DMS153 treated with DMSO at 0.1 percent for 48 hours (cell line): ENCODE results near the gene B3GNT2.
"Not testable (repeated sequence)": the region's sequence is repeated elsewhere in the genome, so short reads cannot be mapped to it uniquely, and the experiment has no call there.

Experiments used
- DNase-seq: peaks from one replicate; lab custom pipeline; 2025; ENCODE audit not compliant: unreplicated experiment; lab: John Stamatoyannopoulos, UW

The B3GNT2 gene

DNA sequence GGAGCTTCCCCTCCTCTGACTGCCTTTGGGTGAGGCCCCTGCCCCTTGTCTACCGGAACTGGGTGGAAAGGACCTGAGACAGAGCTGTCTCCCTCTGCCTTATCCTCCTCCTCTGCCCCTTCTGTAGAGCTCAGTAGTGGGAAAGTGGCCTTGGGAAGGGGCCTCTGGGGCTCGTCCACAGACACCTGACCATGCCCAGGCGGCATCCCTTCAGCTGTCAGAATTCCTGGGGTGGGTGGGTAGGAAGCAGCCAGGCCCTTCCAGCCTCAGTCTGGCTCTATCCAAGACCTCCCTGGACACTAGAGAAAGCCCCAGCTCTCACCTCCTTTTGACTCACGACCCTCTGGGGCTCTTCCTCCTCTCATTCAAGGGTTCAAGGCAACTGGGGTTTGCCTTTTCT, 35.6 kb downstream of the B3GNT2 start:
- no peak for DNase-seq

DNA sequence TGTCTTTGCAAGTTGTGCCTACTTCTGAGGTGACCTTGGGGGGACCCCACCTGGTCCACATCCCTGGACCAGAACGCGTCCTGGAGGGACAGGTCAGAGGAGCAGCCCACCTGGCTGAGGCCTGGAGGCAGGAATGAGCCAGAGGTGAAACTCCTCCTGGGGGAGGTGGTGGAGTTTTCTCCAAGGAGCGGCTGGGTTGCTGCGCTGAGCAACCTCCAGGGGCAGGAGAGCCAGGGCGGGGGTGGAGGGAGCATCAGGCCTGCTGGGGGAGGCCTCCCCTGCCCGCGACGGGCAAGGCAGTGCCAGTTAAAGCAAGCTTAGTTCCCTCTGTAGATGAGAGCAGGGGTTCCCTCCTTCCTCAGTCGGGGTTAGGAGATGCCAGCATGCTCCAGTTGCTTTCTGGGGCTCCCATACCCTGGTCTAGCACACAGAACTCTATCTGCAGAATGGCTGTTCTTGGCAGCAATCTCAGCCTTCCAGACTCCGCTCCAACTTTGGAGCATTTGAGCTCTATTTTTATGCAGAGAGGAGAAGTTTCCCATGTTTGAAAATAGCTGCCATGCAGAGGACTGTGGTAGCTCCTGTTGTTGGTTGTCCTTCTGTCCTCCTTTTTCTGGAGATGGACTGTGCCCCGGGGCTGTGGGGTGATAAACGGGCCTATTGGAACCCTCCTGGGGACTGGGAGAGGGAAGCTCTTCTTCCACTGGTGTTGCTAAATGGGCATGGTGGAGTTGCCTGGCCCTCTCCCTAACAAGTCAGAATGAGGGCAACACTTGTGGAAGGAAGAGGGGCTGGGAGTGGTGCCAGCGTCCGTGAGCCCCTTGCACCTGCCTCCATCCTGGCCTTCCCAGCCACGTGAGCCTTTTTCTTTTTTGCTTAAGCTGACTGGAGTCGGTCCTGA, 39.1 kb downstream of the B3GNT2 start:
- no peak for DNase-seq

- DNase-seq = no peak
Observed at GRCh38 chr2:62236499-62236898, 40.6 kb downstream of the B3GNT2 start.

DNA sequence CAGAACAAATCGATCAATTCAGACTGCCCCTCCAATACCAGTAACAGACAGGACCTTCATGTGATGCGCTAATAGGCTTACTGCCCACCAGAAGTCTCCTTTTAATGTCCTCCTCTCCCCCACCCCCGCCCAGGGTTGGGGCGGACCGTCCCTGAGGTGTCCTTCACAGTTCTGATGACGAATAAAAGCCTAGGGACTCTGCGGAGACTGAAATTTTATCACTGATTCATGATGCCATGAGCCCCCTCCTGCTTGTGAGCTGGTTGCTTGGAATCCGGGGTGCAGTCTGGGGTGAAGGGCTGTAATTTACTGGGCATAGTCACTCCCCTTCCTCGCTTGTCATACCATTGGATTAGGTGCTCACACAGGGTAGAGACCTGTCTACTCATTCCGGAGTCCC, 42.3 kb downstream of the B3GNT2 start:
- no peak for DNase-seq

GRCh38 chr2:62240546-62240945, 44.6 kb downstream of the B3GNT2 start:
- no peak for DNase-seq

GRCh38 chr2:62243983-62244382, 48.1 kb downstream of the B3GNT2 start:
- no peak for DNase-seq

DNA sequence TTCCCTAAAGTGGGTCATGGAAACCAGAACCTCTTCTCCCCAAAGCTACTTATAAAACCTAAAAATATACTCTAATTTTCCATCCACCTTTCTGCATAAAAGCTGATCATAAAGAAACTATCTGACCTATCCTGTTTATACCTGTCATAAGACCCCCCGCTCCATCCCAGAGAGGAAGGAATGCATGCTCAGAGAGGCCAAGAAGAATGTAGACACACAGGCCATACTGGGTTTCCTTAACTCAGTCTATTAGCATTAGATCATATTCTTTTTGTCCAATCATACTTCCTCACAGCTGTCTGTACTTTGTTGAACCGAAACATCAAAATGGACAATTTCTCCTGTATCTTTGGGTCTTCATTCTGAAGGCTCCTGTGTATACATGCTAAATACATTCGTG, 52.3 kb downstream of the B3GNT2 start:
- no peak for DNase-seq

DNA sequence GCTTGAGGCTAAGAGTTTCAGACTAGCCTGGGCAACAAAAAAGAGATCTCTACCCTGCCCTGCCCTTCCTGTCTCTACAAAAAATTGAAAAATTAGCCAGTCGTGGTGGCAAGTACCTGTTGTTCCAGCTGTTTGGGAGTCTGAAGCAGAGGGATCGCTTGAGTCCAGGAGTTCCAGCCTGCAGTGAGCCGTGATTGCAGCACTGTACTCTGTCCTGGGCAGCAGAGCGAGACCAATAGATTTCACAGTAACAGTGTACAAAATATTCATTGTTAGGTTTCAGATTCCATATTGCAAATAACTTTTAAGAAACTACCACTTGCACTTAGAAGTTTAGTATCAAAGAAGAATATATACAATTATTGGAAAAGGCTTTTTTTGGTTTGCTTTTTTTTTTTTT, 54.3 kb downstream of the B3GNT2 start:
- no peak for DNase-seq

DNA sequence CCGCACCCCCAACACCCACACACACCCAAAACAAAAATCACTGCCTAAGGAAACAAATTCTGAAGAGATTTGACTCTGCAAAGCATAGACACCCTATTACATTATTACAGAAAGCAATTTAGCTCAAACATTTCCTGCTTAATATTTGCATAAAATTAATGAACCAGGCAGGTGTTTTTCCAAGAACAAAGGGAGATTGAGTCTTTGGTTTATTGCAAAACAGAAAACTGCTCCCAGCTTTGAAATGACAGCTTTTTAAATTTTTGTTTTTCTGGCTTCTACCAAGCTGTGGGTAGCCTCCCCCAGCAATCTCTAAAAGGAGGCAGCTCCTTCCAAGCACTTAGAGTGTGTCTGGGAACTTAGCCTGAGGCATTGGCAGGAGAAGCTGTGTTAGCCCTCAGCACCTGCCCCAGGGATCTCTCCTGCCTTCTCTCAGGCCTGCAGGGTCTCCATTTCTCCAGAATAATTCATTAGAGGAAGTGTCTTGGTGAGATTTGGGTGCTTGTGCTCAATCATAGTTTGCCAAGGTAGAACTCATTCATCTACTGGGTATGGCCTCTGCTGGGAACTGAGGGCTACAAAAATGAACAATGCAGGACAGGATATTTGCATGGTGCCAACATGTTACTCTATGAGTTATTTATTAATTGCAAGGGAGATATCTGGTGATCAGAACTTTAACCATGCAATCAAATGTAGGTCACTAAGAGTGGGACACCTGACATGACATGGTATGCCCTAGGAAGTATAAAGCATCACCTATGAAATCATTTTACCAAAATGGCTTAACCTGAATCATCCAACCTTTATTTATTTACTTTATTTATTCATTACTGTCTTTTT, 58.7 kb downstream of the B3GNT2 start:
- DNase-seq = no peak

- no peak for DNase-seq
Observed at GRCh38 chr2:62257466-62257865, 61.6 kb downstream of the B3GNT2 start.

DNA sequence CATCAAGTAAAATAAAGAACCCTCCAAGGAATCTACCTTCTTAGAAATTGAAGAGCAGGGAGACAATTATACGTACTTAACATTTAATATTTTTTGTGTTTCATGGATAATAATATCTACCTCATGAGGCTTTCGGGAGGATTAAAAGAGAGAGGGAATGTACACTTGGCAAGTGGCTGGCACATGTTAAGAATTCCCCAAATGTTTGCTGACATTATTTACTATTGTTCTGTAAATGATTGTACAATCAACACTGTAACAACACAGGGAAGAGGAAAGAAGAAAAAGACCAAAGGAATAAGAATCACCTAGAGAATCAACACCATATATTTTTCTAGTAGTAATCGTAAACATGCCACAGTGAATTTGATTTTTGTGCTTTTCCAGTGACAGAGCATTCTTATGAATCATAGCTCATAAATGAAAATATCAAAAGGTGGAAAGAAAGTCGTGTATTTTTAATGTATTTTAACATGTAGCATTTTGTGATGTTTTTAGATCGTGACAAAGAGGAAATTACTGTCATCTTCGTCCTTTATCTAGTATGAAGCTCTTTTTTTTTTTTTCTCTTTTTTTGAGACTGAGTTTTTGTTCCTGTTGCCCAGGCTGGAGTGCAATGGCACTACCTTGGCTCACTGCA, 67.3 kb downstream of the B3GNT2 start:
- DNase-seq = no peak

GRCh38 chr2:62264186-62264585, 68.3 kb downstream of the B3GNT2 start:
- DNase-seq = no peak

DNA sequence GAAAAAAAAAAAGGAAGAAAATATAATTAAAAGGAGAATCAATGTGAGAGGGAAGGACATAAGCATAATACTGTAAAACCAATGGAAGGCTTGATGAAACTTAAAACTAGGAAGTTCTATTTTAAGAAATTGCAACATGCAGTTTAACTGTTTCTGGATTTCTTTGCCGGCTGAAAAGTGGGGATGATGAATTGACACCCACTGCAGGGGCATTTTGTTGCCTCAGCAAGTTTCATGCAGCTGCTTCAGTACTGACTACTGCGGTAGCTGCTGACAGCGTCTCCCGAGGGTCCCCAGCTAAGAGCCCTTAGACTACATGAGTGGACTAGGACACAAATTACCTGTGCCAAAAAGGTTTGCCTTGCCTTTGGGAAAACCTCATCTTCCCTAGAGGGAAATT, 69.2 kb downstream of the B3GNT2 start:
- DNase-seq = no peak

- no peak for DNase-seq
Observed at GRCh38 chr2:62266433-62267038, 70.6 kb downstream of the B3GNT2 start.

GRCh38 chr2:62267696-62268095, 71.8 kb downstream of the B3GNT2 start:
- DNase-seq = no peak

- DNase-seq = not testable (repeated sequence)
Observed at GRCh38 chr2:62268681-62269188, 72.8 kb downstream of the B3GNT2 start.

GRCh38 chr2:62270728-62271127, 74.8 kb downstream of the B3GNT2 start:
- no peak for DNase-seq
